NCI-H345 (cell line): ENCODE results near the gene CRMP1.
A peak's percentile ranks its signal among the peaks of the same experiment; 100 is the strongest.

Experiments used
- DNase-seq: peaks from one replicate; lab custom pipeline; 2025; lab: John Stamatoyannopoulos, UW

Gene CRMP1

GRCh38 chr4:5919571-5919970 is 26.7 kb upstream of the CRMP1 start:
- no peak for DNase-seq

- DNase-seq, result no peak
Measured at GRCh38 chr4:5919044-5919443, 26.2 kb upstream of the CRMP1 start.

- peak; percentile 50 for DNase-seq
Measured at GRCh38 chr4:5918331-5918985, 25.6 kb upstream of the CRMP1 start.

- DNase-seq, result no peak
Measured at GRCh38 chr4:5917672-5918071, 24.8 kb upstream of the CRMP1 start.

GRCh38 chr4:5916229-5916628 is 23.3 kb upstream of the CRMP1 start:
- DNase-seq, result no peak

GRCh38 chr4:5913454-5913853 is 20.6 kb upstream of the CRMP1 start:
- no peak for DNase-seq

- peak; percentile 65 for DNase-seq
Measured at GRCh38 chr4:5912614-5913019, 19.7 kb upstream of the CRMP1 start.

- no peak for DNase-seq
Measured at GRCh38 chr4:5908876-5909427, 16.1 kb upstream of the CRMP1 start.

- DNase-seq, result no peak
Measured at GRCh38 chr4:5906191-5906590, 13.3 kb upstream of the CRMP1 start.

- no peak for DNase-seq
Measured at GRCh38 chr4:5905714-5906113, 12.8 kb upstream of the CRMP1 start.

GRCh38 chr4:5900844-5901243 is 8.0 kb upstream of the CRMP1 start:
- no peak for DNase-seq

- no peak for DNase-seq
Measured at GRCh38 chr4:5899881-5900280, 7.0 kb upstream of the CRMP1 start.

GRCh38 chr4:5899396-5899795 is 6.5 kb upstream of the CRMP1 start:
- DNase-seq, result no peak

GRCh38 chr4:5897674-5898073 is 4.8 kb upstream of the CRMP1 start:
- DNase-seq, result no peak

- DNase-seq, result no peak
Measured at GRCh38 chr4:5895287-5895686, 2.4 kb upstream of the CRMP1 start.

GRCh38 chr4:5894266-5894665 is 1.4 kb upstream of the CRMP1 start:
- DNase-seq, result peak; percentile 47

GRCh38 chr4:5893591-5893990 is 705 bp upstream of the CRMP1 start:
- no peak for DNase-seq

GRCh38 chr4:5892323-5893003 is 423 bp downstream of the CRMP1 start:
- DNase-seq, result peak; percentile 31

- peak; percentile 31 for DNase-seq
Measured at GRCh38 chr4:5891563-5892322, 1.1 kb downstream of the CRMP1 start.

- DNase-seq, result peak; percentile 91
Measured at GRCh38 chr4:5890063-5890727, 2.7 kb downstream of the CRMP1 start.

GRCh38 chr4:5889002-5889696 is 3.7 kb downstream of the CRMP1 start:
- DNase-seq, result peak; percentile 5
